Effector memory CD4-positive, alpha-beta T cell (primary cell): ENCODE measurements around the gene CPSF4L.

ENCODE experiments used
- DNase-seq, 3 donors: peaks; one replicate each; pipeline ENCODE4 v3.0.0-alpha.2; 2020
- H3K27ac ChIP-seq: 2 replicates; pipeline ENCODE4 v1.7.0; 2013; ENCODE audit warnings: mild to moderate bottlenecking, low read length, moderate library complexity; ENCODE audit not compliant: insufficient read depth, poor library complexity, severe bottlenecking
- H3K27me3 ChIP-seq: replicated peaks from 2 replicates; pipeline ENCODE4 v1.7.0; 2013; ENCODE audit warnings: mild to moderate bottlenecking, low read length; ENCODE audit not compliant: insufficient read depth, control insufficient read depth, poor library complexity, severe bottlenecking
- H3K36me3 ChIP-seq: 2 replicates; pipeline ENCODE4 v1.7.0; 2013; ENCODE audit warnings: mild to moderate bottlenecking, low read length, moderate library complexity; ENCODE audit not compliant: control insufficient read depth, insufficient read depth
- H3K4me1 ChIP-seq: 2 replicates; pipeline ENCODE4 v1.7.0; 2013; ENCODE audit warnings: low read length, mild to moderate bottlenecking; ENCODE audit not compliant: control insufficient read depth, insufficient read depth, poor library complexity, severe bottlenecking
- H3K4me3 ChIP-seq: 2 replicates; pipeline ENCODE4 v1.7.0; 2013; ENCODE audit warnings: low read length, low read depth, mild to moderate bottlenecking; ENCODE audit not compliant: insufficient read depth, poor library complexity, severe bottlenecking
- H3K9me3 ChIP-seq: 2 replicates; pipeline ENCODE4 v1.7.0; 2013; ENCODE audit warnings: mild to moderate bottlenecking, low read length, moderate library complexity; ENCODE audit not compliant: control insufficient read depth

The CPSF4L gene

GRCh38 chr17:73282629-73283028, 20.9 kb upstream of the CPSF4L start:
- H3K27me3 ChIP-seq: no peaks in the 10 kb centered on the region
- H3K4me1 ChIP-seq: no peaks in the 10 kb centered on the region
- H3K27ac ChIP-seq: no peak overlapping the region
- H3K36me3 ChIP-seq: no peaks in the 10 kb centered on the region
- no peak for DNase-seq
- H3K4me3 ChIP-seq: no peak overlapping the region
- no peaks in the 10 kb centered on the region for H3K9me3 ChIP-seq

- no peaks in the 10 kb centered on the region for H3K27me3 ChIP-seq
- no peaks in the 10 kb centered on the region for H3K9me3 ChIP-seq
- H3K4me1 ChIP-seq: no peaks in the 10 kb centered on the region
- H3K27ac ChIP-seq: no peak overlapping the region
- H3K36me3 ChIP-seq: no peaks in the 10 kb centered on the region
- no peak for DNase-seq
- no peak overlapping the region for H3K4me3 ChIP-seq
Measured at GRCh38 chr17:73281928-73282327, 20.2 kb upstream of the CPSF4L start.

- H3K27ac ChIP-seq: no peak overlapping the region
- DNase-seq: no peak
- no peak overlapping the region for H3K4me3 ChIP-seq
- no peaks in the 10 kb centered on the region for H3K4me1 ChIP-seq
- H3K36me3 ChIP-seq: no peaks in the 10 kb centered on the region
- no peaks in the 10 kb centered on the region for H3K27me3 ChIP-seq
- no peaks in the 10 kb centered on the region for H3K9me3 ChIP-seq
Measured at GRCh38 chr17:73280191-73280590, 18.5 kb upstream of the CPSF4L start.

- no peaks in the 10 kb centered on the region for H3K9me3 ChIP-seq
- no peaks in the 10 kb centered on the region for H3K4me1 ChIP-seq
- H3K36me3 ChIP-seq: no peaks in the 10 kb centered on the region
- DNase-seq: no peak
- no peak overlapping the region for H3K4me3 ChIP-seq
- no peaks in the 10 kb centered on the region for H3K27me3 ChIP-seq
- H3K27ac ChIP-seq: no peak overlapping the region
Measured at GRCh38 chr17:73279704-73280103, 18.0 kb upstream of the CPSF4L start.

- Histone ChIP-seq H3K27me3 (no peaks in the 10 kb centered on the region), H3K4me3 (no peak overlapping the region), H3K4me1 (no peaks in the 10 kb centered on the region), H3K27ac (no peak overlapping the region), H3K36me3 (no peaks in the 10 kb centered on the region), H3K9me3 (no peaks in the 10 kb centered on the region)
- no peak for DNase-seq
Measured at GRCh38 chr17:73278465-73279453, 17.1 kb upstream of the CPSF4L start.

- Histone ChIP-seq H3K9me3 (no peaks in the 10 kb centered on the region), H3K4me1 (no peaks in the 10 kb centered on the region), H3K27me3 (no peaks in the 10 kb centered on the region), H3K4me3 (no peak overlapping the region), H3K27ac (no peak overlapping the region), H3K36me3 (no peaks in the 10 kb centered on the region)
- no peak for DNase-seq
Measured at GRCh38 chr17:73278049-73278464, 16.4 kb upstream of the CPSF4L start.

GRCh38 chr17:73274490-73274889, 12.8 kb upstream of the CPSF4L start:
- DNase-seq: no peak
- Histone ChIP-seq H3K9me3 (no peaks in the 10 kb centered on the region), H3K4me1 (no peaks in the 10 kb centered on the region), H3K36me3 (no peaks in the 10 kb centered on the region), H3K27ac (no peak overlapping the region), H3K4me3 (no peak overlapping the region), H3K27me3 (no peaks in the 10 kb centered on the region)

- no peak overlapping the region for H3K4me3 ChIP-seq
- H3K27ac ChIP-seq: no peak overlapping the region
Measured at GRCh38 chr17:73272906-73273218, 11.2 kb upstream of the CPSF4L start.

GRCh38 chr17:73271072-73271471, 9.4 kb upstream of the CPSF4L start:
- DNase-seq: no peak
- no peaks in the 10 kb centered on the region for H3K4me1 ChIP-seq
- H3K36me3 ChIP-seq: no peaks in the 10 kb centered on the region
- no peaks in the 10 kb centered on the region for H3K9me3 ChIP-seq
- H3K4me3 ChIP-seq: no peak overlapping the region
- H3K27me3 ChIP-seq: no peaks in the 10 kb centered on the region
- no peak overlapping the region for H3K27ac ChIP-seq

More at GRCh38 chr17:73272906-73273218, 11.2 kb upstream of the CPSF4L start:
- H3K36me3 ChIP-seq: no peaks in the 10 kb centered on the region
- no peaks in the 10 kb centered on the region for H3K9me3 ChIP-seq
- H3K27me3 ChIP-seq: no peaks in the 10 kb centered on the region
- DNase-seq: no peak
- no peaks in the 10 kb centered on the region for H3K4me1 ChIP-seq

GRCh38 chr17:73269791-73270190, 8.1 kb upstream of the CPSF4L start:
- Histone ChIP-seq H3K9me3 (no peaks in the 10 kb centered on the region), H3K36me3 (no peaks in the 10 kb centered on the region), H3K27ac (no peak overlapping the region), H3K27me3 (no peaks in the 10 kb centered on the region), H3K4me1 (no peaks in the 10 kb centered on the region), H3K4me3 (no peak overlapping the region)
- DNase-seq: no peak
